HepG2 (cell line): ENCODE data around the gene IRF2BPL. TPM values are rescaled to one million over a fixed set of nuclear protein-coding genes. Genes with fewer than 3 reads are reported as not detected.
A peak's percentile ranks its signal among the peaks of the same experiment; 100 is the strongest.

Experiments used
- DNMT3B ChIP-seq: conservative IDR thresholded peaks from 2 replicates; pipeline ENCODE4 v1.6.1; 2016; ENCODE audit warnings: missing biosample characterization, control low read depth
- DR1 ChIP-seq: sonication (generic); formaldehyde crosslinking; IDR thresholded peaks from 2 replicates; pipeline ENCODE4 v1.8.0; 2021; ENCODE audit warnings: mild to moderate bottlenecking, missing genetic modification reagents, inconsistent platforms
- GABPA ChIP-seq, 2 experiments: IDR thresholded peaks; 2 replicates each; pipeline ENCODE4 v1.6.1; 2011 to 2016; ENCODE audit warnings: low read depth in 2 of 2, low read length in 1 of 2, missing biosample characterization in 1 of 2, missing genetic modification characterization in 1 of 2
- HNF4A ChIP-seq: sonication (generic); formaldehyde crosslinking; IDR thresholded peaks from 2 replicates; pipeline ENCODE4 v1.4.0; 2020; ENCODE audit warnings: missing genetic modification reagents
- JUND ChIP-seq: sonication (generic); formaldehyde crosslinking; IDR thresholded peaks from 2 replicates; pipeline ENCODE4 v1.8.0; 2022; ENCODE audit warnings: mild to moderate bottlenecking, missing genetic modification reagents
- PHF21A ChIP-seq: sonication (generic); formaldehyde crosslinking; IDR thresholded peaks from 2 replicates; pipeline ENCODE4 v1.5.0; 2020; ENCODE audit warnings: mild to moderate bottlenecking, missing genetic modification reagents
- PRDM10 ChIP-seq: sonication (generic); formaldehyde crosslinking; IDR thresholded peaks from 2 replicates; pipeline ENCODE4 v1.4.0; 2020; ENCODE audit warnings: low read depth, missing genetic modification reagents
- SAFB2 ChIP-seq: sonication (generic); formaldehyde crosslinking; IDR thresholded peaks from 2 replicates; pipeline ENCODE4 v1.5.1; 2020; ENCODE audit warnings: missing genetic modification reagents, low read depth, mild to moderate bottlenecking, borderline replicate concordance
- THRA ChIP-seq: sonication (generic); formaldehyde crosslinking; IDR thresholded peaks from 2 replicates; pipeline ENCODE4 v1.4.0; 2020; ENCODE audit warnings: missing genetic modification reagents, borderline replicate concordance
- TP53 ChIP-seq: sonication (generic); formaldehyde crosslinking; conservative IDR thresholded peaks from 2 replicates; pipeline ENCODE4 v1.4.0; 2020; ENCODE audit warnings: missing genetic modification reagents
- TRAFD1 ChIP-seq: sonication (generic); formaldehyde crosslinking; IDR thresholded peaks from 2 replicates; pipeline ENCODE4 v1.5.1; 2020; ENCODE audit warnings: missing genetic modification reagents, mild to moderate bottlenecking, borderline replicate concordance
- WIZ ChIP-seq: sonication (generic); formaldehyde crosslinking; IDR thresholded peaks from 2 replicates; pipeline ENCODE4 v1.5.1; 2020; ENCODE audit warnings: mild to moderate bottlenecking, missing genetic modification reagents
- ZBTB49 ChIP-seq: sonication (generic); formaldehyde crosslinking; IDR thresholded peaks from 2 replicates; pipeline ENCODE4 v1.4.0; 2020; ENCODE audit warnings: missing genetic modification reagents, borderline replicate concordance
- ZNF17 ChIP-seq: sonication (generic); formaldehyde crosslinking; IDR thresholded peaks from 2 replicates; pipeline ENCODE4 v1.5.0; 2020; ENCODE audit warnings: mild to moderate bottlenecking, missing genetic modification reagents
- ZNF503 ChIP-seq: sonication (generic); formaldehyde crosslinking; IDR thresholded peaks from 2 replicates; pipeline ENCODE4 v1.4.0; 2020; ENCODE audit warnings: missing genetic modification reagents
- ZNF713 ChIP-seq: sonication (generic); formaldehyde crosslinking; IDR thresholded peaks from 2 replicates; pipeline ENCODE4 v1.4.0; 2020; ENCODE audit warnings: mild to moderate bottlenecking, missing genetic modification reagents
- ZSCAN25 ChIP-seq: sonication (generic); formaldehyde crosslinking; IDR thresholded peaks from 2 replicates; pipeline ENCODE4 v1.8.0; 2022; ENCODE audit warnings: mild to moderate bottlenecking, missing genetic modification reagents
- polyA plus RNA-seq, 8 experiments: library from polyadenylated mRNA; depleted of rRNA in 3 of 8; stranded (reverse) in 7 of 8; unstranded in 1 of 8; fragments of >200 nt; fragmentation: Illumina TruSeq in 4 of 8; extraction: Trizol in 4 of 8; gene quantifications; 2 replicates each; pipeline versions ENCODE4 v1.2.1 to v1.2.3, GENCODE V29; 2011 to 2016; ENCODE audit warnings: low read depth in 4 of 8, missing spikeins in 1 of 8, mixed read lengths in 1 of 8; ENCODE audit not compliant: insufficient read depth in 1 of 8
- total RNA-seq, 5 experiments: library from RNA; depleted of rRNA; stranded (reverse); fragments of >200 nt; fragmentation: Illumina TruSeq; extraction: Trizol; gene quantifications; 2 replicates each; pipeline ENCODE4 v1.2.3, GENCODE V29; 2016; ENCODE audit warnings: low read depth in 1 of 5

The IRF2BPL gene
- total and polyA plus RNA-seq, 2 of the 13 experiments (the other 11 are each of a cell fraction or from before 2014, with no cell fraction given) = 6.6 to 8.4 TPM

- TF ChIP-seq TRAFD1 = no peak
- no peak for TF ChIP-seq SAFB2 (CRISPR knock-in tag)
- peak; percentile 38; the same call in 1 of the 2 replicates for TF ChIP-seq PHF21A (CRISPR knock-in tag)
- no peak for TF ChIP-seq ZBTB49 (CRISPR knock-in tag)
- no peak for TF ChIP-seq ZNF17
- TF ChIP-seq ZSCAN25 (CRISPR knock-in tag) = no peak
- TF ChIP-seq HNF4A = peak; percentile 26; the same call in 1 of the 2 replicates
- no peak for TF ChIP-seq DR1 (CRISPR knock-in tag)
- no peak for TF ChIP-seq ZNF713 (CRISPR knock-in tag)
- TF ChIP-seq WIZ (CRISPR knock-in tag) = no peak
- TF ChIP-seq DNMT3B (CRISPR knock-in tag) = no peak
- peak; percentile 67; the same call in 1 of the 2 replicates for TF ChIP-seq THRA (CRISPR knock-in tag)
- peak; percentile 71; the same call in 1 of the 2 replicates for TF ChIP-seq TP53 (CRISPR knock-in tag)
- no peak for TF ChIP-seq JUND (CRISPR knock-in tag)
- no peak for TF ChIP-seq PRDM10 (CRISPR knock-in tag)
- peak; percentile 44; the same call in 1 of the 2 replicates for TF ChIP-seq ZNF503 (CRISPR knock-in tag)
- TF ChIP-seq GABPA (IDR thresholded peaks at IDR 0.05; ENCODE audit: low read depth, low read length) = no peak
- TF ChIP-seq GABPA (CRISPR knock-in tag; IDR thresholded peaks at IDR 0.05; ENCODE audit: low read depth) = no peak
Measured at GRCh38 chr14:77043177-77043983, 14.9 kb upstream of the IRF2BPL start (continued).
